ENCODE data around the gene ASB15. TPM values are rescaled to one million over a fixed set of nuclear protein-coding genes. Genes with fewer than 3 reads are reported as not detected.

ASB15 gene
- total RNA-seq, 3 donors from 2014 or later (not counting 1 experiment from before 2014, with no cell fraction given): not detected

DNA sequence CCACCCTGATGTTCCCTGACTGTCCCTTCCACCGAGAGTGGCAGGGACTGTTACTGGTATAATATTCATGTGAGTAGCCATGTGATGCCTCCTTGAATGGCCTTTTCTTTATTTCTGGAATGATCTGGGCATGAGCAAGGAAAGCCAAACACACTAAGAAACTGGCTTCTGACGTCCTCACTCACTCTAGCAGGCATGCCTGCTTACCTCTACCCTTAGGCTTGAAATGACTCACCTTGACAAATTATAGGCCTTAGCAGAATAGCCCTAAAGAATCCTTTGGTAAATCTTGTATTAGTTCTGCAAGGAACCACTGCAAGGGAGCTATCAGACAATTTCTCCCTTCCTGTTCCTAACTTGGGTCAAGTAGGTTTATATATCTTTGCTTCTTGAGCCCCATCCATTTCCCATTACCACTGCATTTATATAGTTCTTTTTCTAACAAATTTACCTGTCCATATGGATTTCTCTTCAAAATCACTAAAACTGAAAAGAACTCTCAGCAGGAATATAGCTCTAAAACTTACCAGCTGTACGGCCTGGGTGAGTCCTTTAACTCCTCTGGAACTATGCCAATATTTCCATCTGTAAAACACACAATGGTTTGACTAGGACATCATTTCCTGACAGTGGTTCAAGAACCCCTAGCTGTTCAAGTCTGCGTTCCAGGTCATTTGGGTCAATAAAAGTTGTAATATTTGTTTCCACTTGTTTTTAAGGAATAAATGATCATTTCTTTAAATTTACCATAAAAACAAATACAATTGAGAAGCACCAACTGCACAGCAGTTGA lies 31.0 kb upstream of the ASB15 start:
- H3K4me1 ChIP-seq (ENCODE audit: control insufficient read depth, insufficient read depth, low read length): no peaks in the 10 kb centered on the region
- Mint-ChIP-seq H3K27ac (no peak overlapping the region), H3K9me3 (no peaks in the 10 kb centered on the region), H3K4me3 (no peak overlapping the region), H3K36me3 (no peaks in the 10 kb centered on the region), H3K27me3 (ENCODE audit: low read depth in 2 of 2) (peaks cover 18 to 49% of the 10 kb centered on the region in 2 donors), H3K4me1 (no peaks in the 10 kb centered on the region)
- H3K27ac ChIP-seq (ENCODE audit: low read length): no peak overlapping the region
- H3K9me3 ChIP-seq (ENCODE audit: control insufficient read depth, insufficient read depth, low read length): no peaks in the 10 kb centered on the region
- TF ChIP-seq, protein P1, sequence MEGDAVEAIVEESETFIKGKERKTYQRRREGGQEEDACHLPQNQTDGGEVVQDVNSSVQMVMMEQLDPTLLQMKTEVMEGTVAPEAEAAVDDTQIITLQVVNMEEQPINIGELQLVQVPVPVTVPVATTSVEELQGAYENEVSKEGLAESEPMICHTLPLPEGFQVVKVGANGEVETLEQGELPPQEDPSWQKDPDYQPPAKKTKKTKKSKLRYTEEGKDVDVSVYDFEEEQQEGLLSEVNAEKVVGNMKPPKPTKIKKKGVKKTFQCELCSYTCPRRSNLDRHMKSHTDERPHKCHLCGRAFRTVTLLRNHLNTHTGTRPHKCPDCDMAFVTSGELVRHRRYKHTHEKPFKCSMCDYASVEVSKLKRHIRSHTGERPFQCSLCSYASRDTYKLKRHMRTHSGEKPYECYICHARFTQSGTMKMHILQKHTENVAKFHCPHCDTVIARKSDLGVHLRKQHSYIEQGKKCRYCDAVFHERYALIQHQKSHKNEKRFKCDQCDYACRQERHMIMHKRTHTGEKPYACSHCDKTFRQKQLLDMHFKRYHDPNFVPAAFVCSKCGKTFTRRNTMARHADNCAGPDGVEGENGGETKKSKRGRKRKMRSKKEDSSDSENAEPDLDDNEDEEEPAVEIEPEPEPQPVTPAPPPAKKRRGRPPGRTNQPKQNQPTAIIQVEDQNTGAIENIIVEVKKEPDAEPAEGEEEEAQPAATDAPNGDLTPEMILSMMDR (IDR thresholded peaks at IDR 0.05): no peak
- intact Hi-C loops (cut with micrococcal nuclease): no loop called here
- no peaks in the 10 kb centered on the region for H3K27me3 ChIP-seq (ENCODE audit: control insufficient read depth, insufficient read depth, low read length)
- DNase-seq (no peak), ATAC-seq (no peak)
- WGBS (ENCODE audit: insufficient coverage): 80% methylated on average over 4 of the region's 4 CpGs
- H3K4me3 ChIP-seq (ENCODE audit: low read length): no peak overlapping the region
- H3K36me3 ChIP-seq (ENCODE audit: control insufficient read depth, insufficient read depth, low read length): no peaks in the 10 kb centered on the region

DNA sequence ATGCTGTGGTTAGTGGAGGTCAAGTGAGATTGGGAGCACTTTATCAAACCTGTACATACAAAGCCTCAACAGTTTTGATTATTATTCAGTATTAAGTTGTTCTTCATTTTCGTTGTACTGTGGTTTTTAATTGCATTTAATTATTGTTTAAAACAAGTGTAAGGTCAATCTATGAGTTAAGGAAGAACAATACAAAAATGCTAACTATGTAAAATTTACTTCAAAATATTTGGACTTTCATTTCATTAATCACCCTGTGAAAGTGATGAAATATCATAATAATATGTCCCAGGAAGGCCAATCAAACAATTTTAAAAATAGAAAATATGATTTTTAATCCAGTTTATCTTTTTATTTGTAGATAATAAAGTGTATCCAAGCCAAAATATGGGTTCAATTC lies 30.4 kb upstream of the ASB15 start:
- H3K27me3 Mint-ChIP-seq (ENCODE audit: low read depth in 2 of 2): peaks cover 21 to 55% of the 10 kb centered on the region in 2 donors
- H3K4me1 Mint-ChIP-seq: no peaks in the 10 kb centered on the region
- no peak for DNase-seq
- Histone ChIP-seq H3K4me3 (ENCODE audit: low read length) (no peak overlapping the region), H3K27me3 (ENCODE audit: control insufficient read depth, insufficient read depth, low read length) (no peaks in the 10 kb centered on the region), H3K27ac (ENCODE audit: low read length) (no peak overlapping the region), H3K4me1 (ENCODE audit: control insufficient read depth, insufficient read depth, low read length) (no peaks in the 10 kb centered on the region), H3K9me3 (ENCODE audit: control insufficient read depth, insufficient read depth, low read length) (no peaks in the 10 kb centered on the region), H3K36me3 (ENCODE audit: control insufficient read depth, insufficient read depth, low read length) (no peaks in the 10 kb centered on the region)
- H3K4me3 Mint-ChIP-seq: no peak overlapping the region
- intact Hi-C loops (cut with micrococcal nuclease): no loop called here
- ATAC-seq: no peak
- H3K9me3 Mint-ChIP-seq: no peaks in the 10 kb centered on the region
- TF ChIP-seq, protein P1 (IDR thresholded peaks at IDR 0.05): no peak
- no peaks in the 10 kb centered on the region for H3K36me3 Mint-ChIP-seq
- H3K27ac Mint-ChIP-seq: no peak overlapping the region
- WGBS (ENCODE audit: insufficient coverage): no CpG with 5 or more reads among the region's 1 CpG

DNA sequence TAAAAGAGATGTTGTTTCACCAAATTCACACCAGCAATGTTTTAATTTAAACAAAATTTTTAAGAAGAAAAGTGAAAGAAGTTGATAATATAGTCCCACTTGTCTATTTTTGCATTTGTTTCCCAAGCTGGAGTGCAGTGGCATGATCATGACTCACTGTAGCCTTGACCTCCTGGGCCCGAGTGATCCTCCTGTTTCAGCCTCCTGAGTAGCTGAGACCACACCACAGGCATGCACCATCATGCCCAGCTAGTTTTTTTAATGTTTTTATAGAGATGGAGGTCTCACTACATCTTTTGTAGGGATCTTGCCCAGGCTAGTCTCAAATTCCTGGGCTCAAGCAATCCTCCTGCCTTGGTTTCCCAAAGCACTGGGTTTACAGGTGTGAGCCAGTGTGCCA lies 29.9 kb upstream of the ASB15 start:
- Mint-ChIP-seq H3K36me3 (no peaks in the 10 kb centered on the region), H3K4me3 (no peak overlapping the region), H3K27me3 (ENCODE audit: low read depth in 2 of 2) (peaks cover 26 to 60% of the 10 kb centered on the region in 2 donors), H3K4me1 (no peaks in the 10 kb centered on the region), H3K9me3 (no peaks in the 10 kb centered on the region), H3K27ac (no peak overlapping the region)
- ATAC-seq: no peak
- DNase-seq: no peak
- H3K27me3 ChIP-seq (ENCODE audit: control insufficient read depth, insufficient read depth, low read length): peaks cover 1% of the 10 kb centered on the region
- no peaks in the 10 kb centered on the region for H3K4me1 ChIP-seq (ENCODE audit: control insufficient read depth, insufficient read depth, low read length)
- WGBS (ENCODE audit: insufficient coverage): 100% methylated on average over 1 of the region's 1 CpG
- no peaks in the 10 kb centered on the region for H3K36me3 ChIP-seq (ENCODE audit: control insufficient read depth, insufficient read depth, low read length)
- H3K4me3 ChIP-seq (ENCODE audit: low read length): no peak overlapping the region
- H3K9me3 ChIP-seq (ENCODE audit: control insufficient read depth, insufficient read depth, low read length): no peaks in the 10 kb centered on the region
- TF ChIP-seq, protein P1 (IDR thresholded peaks at IDR 0.05): no peak
- intact Hi-C loops (cut with micrococcal nuclease): no loop called here
- H3K27ac ChIP-seq (ENCODE audit: low read length): no peak overlapping the region

DNA sequence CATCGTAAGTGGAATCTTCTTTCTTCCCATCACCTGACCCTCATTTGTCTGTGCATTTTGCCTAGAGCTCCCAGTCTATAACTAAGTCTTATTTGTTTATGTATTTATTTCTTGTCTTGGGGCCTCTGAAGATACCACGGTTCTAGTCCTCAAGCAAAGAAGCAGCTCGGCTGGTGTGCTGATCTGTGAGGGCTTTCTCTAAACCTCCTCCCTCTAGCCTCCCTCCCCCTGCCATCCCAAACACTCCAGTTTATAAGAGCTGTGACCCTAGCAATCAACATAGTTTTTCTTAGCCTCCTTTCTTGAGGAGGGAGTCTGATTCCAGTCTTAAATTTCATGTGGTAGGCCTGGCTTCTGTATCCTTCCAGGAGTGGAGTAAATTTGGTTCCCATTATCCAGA lies 28.3 kb upstream of the ASB15 start:
- Histone ChIP-seq H3K4me3 (ENCODE audit: low read length) (no peak overlapping the region), H3K9me3 (ENCODE audit: control insufficient read depth, insufficient read depth, low read length) (no peaks in the 10 kb centered on the region), H3K27me3 (ENCODE audit: control insufficient read depth, insufficient read depth, low read length) (peaks cover 7% of the 10 kb centered on the region), H3K36me3 (ENCODE audit: control insufficient read depth, insufficient read depth, low read length) (no peaks in the 10 kb centered on the region), H3K27ac (ENCODE audit: low read length) (no peak overlapping the region), H3K4me1 (ENCODE audit: control insufficient read depth, insufficient read depth, low read length) (no peaks in the 10 kb centered on the region)
- 88% methylated on average over 2 of the region's 3 CpGs for WGBS (ENCODE audit: insufficient coverage)
- ATAC-seq (no peak), DNase-seq (no peak)
- H3K4me3 Mint-ChIP-seq: no peak overlapping the region
- intact Hi-C loops (cut with micrococcal nuclease): no loop called here
- H3K27ac Mint-ChIP-seq: no peak overlapping the region
- H3K9me3 Mint-ChIP-seq: no peaks in the 10 kb centered on the region
- no peaks in the 10 kb centered on the region for H3K36me3 Mint-ChIP-seq
- peaks cover 26 to 66% of the 10 kb centered on the region in 2 donors for H3K27me3 Mint-ChIP-seq (ENCODE audit: low read depth in 2 of 2)
- TF ChIP-seq, protein P1 (IDR thresholded peaks at IDR 0.05): no peak
- no peaks in the 10 kb centered on the region for H3K4me1 Mint-ChIP-seq
